CD8-positive, alpha-beta memory T cell (primary cell): ENCODE measurements around the gene GBE1. TPM values are rescaled to one million over a fixed set of nuclear protein-coding genes. Genes with fewer than 3 reads are reported as not detected.

Source experiments
- CTCF ChIA-PET: fragments of 350-600 bp; sonication (Branson Sonifier 250); formaldehyde crosslinking; loops from one replicate; lab custom pipeline; 2021; ENCODE audit warnings: antibody characterized with exemption; lab: Charles Lee
- POLR2A ChIA-PET: fragments of 350-600 bp; sonication (Branson Sonifier 250); formaldehyde crosslinking; loops from one replicate; lab custom pipeline; 2021; ENCODE audit warnings: antibody characterized with exemption; lab: Charles Lee
- DNase-seq, 5 donors: peaks; one replicate each; pipeline versions ENCODE4 v3.0.0 to v3.0.0-alpha.2; 2020 to 2022; ENCODE audit warnings: mixed read lengths in 1 of 5
- H3K27ac ChIP-seq: one replicate; pipeline ENCODE4 v1.7.0; 2013; ENCODE audit warnings: low read depth, mild to moderate bottlenecking, low read length, moderate library complexity
- H3K27me3 ChIP-seq: 2 replicates; pipeline ENCODE4 v1.7.0; 2013; ENCODE audit warnings: low read length, mild to moderate bottlenecking; ENCODE audit not compliant: insufficient read depth, poor library complexity, severe bottlenecking
- H3K36me3 ChIP-seq: 2 replicates; pipeline ENCODE4 v1.7.0; 2013; ENCODE audit warnings: mild to moderate bottlenecking, low read length, moderate library complexity; ENCODE audit not compliant: insufficient read depth
- H3K4me1 ChIP-seq: 2 replicates; pipeline ENCODE4 v1.7.0; 2013; ENCODE audit warnings: mild to moderate bottlenecking, low read length, moderate library complexity; ENCODE audit not compliant: insufficient read depth
- H3K4me3 ChIP-seq: 2 replicates; pipeline ENCODE4 v1.7.0; 2013; ENCODE audit warnings: mild to moderate bottlenecking, low read length
- H3K9me3 ChIP-seq: 2 replicates; pipeline ENCODE4 v1.7.0; 2013; ENCODE audit warnings: mild to moderate bottlenecking, low read length
- H3K27ac Mint-ChIP-seq, 8 donors: one replicate each; pipeline ENCODE4 v1.8.0; 2020 to 2021; ENCODE audit warnings: mixed read lengths in 8 of 8, mild to moderate bottlenecking in 6 of 8, inconsistent platforms in 3 of 8, moderate library complexity in 3 of 8
- H3K27me3 Mint-ChIP-seq, 2 donors: one replicate each; pipeline ENCODE4 v1.8.0; 2020 to 2021; ENCODE audit warnings: mixed read lengths in 2 of 2, mild to moderate bottlenecking in 1 of 2, moderate library complexity in 1 of 2
- H3K36me3 Mint-ChIP-seq, 3 donors: one replicate each; pipeline ENCODE4 v1.8.0; 2020 to 2021; ENCODE audit warnings: mixed read lengths in 3 of 3, inconsistent platforms in 1 of 3, mild to moderate bottlenecking in 1 of 3
- H3K4me1 Mint-ChIP-seq, 3 donors: one replicate each; pipeline ENCODE4 v1.8.0; 2020 to 2021; ENCODE audit warnings: mixed read lengths in 3 of 3, inconsistent platforms in 1 of 3, mild to moderate bottlenecking in 1 of 3
- H3K4me3 Mint-ChIP-seq, 7 donors: one replicate each; pipeline ENCODE4 v1.8.0; 2020 to 2021; ENCODE audit warnings: mixed read lengths in 7 of 7, mild to moderate bottlenecking in 6 of 7, moderate library complexity in 4 of 7, inconsistent platforms in 2 of 7
- H3K9me3 Mint-ChIP-seq, 5 donors: one replicate each; pipeline ENCODE4 v1.8.0; 2020 to 2022; ENCODE audit warnings: mixed read lengths in 5 of 5, mild to moderate bottlenecking in 3 of 5, moderate library complexity in 2 of 5, inconsistent platforms in 1 of 5
- polyA plus RNA-seq: library from polyadenylated mRNA; unstranded; fragments of 300-500 nt; fragmentation: Illumina TruSeq; gene quantifications from one replicate; pipeline ENCODE4 v1.2.3, GENCODE V29; 2021
- total RNA-seq, 2 experiments: library from RNA; stranded (reverse); gene quantifications; one replicate each; pipeline ENCODE4 v1.2.3, GENCODE V29; 2021

GBE1 gene
- total and polyA plus RNA-seq, 3 experiments from 2014 or later, result 12.6 to 22.9 (median 22.5) TPM

DNA sequence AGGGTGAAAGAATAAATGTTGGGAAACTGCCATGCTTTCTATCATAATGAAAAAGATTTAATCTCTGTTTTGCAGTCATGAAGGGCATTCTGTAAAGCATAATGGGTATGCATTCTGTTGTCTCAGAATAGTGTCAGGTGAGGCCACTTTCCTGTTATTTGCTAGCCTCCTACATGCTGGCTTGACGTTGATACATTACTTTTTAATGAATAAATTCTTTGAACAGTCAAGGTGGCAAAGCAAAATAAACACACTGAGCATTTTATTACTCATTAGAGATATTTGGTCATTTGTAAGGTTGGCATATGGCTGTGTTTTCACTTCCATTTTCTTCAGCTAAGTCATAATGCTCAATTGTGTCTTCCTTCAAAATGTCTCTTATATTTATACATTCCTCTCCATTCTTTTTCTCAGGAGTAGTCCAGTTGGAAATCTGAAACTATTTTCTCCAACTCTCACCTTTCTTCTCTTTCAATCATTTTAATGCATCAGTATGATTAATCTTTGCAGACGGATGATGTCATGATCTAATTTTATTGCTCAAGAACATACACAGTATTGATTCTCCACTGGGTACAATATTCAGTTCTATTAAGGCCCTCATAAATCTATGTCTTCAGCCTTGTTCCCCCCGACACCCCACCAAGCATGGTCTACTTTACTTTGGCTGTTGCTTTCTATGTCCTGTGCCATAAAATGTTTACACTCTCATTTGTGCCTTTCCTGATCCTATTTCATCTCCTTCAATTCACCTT, 290.7 kb downstream of the GBE1 start:
- no peaks in the 10 kb centered on the region for H3K27me3 Mint-ChIP-seq
- Histone ChIP-seq H3K36me3 (no peaks in the 10 kb centered on the region), H3K4me3 (no peak overlapping the region), H3K4me1 (no peaks in the 10 kb centered on the region), H3K27ac (no peak overlapping the region), H3K27me3 (no peaks in the 10 kb centered on the region), H3K9me3 (no peaks in the 10 kb centered on the region)
- no peaks in the 10 kb centered on the region for H3K4me1 Mint-ChIP-seq
- H3K36me3 Mint-ChIP-seq, result no peaks in the 10 kb centered on the region
- H3K4me3 Mint-ChIP-seq, result no peak overlapping the region
- POLR2A ChIA-PET, result no interaction called here
- CTCF ChIA-PET, result no interaction called here
- H3K9me3 Mint-ChIP-seq, result peaks cover 0 to 1% (median 0%) of the 10 kb centered on the region in 5 donors
- DNase-seq, result no peak
- no peak overlapping the region for H3K27ac Mint-ChIP-seq

DNA sequence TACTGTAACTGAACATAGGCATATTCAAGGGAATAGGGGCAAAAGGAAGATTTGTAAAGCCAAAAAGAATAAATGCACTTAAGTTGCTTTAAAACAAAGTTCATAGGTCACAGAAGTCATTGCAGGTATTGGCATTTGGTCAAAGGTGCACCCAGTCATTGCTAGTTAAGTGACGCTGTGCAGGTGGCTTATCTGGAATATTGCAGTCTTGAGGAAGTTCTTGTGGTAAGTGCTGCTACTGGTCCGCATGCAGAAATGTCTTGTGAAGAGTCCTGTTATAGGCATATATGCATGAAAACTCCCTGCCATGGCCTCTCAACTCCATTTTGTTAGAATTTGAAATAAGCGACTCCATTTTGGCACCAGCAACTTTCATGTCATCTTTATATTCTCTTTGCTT, 293.1 kb downstream of the GBE1 start:
- no peak overlapping the region for H3K27ac ChIP-seq
- no peak overlapping the region for H3K27ac Mint-ChIP-seq
- H3K27me3 ChIP-seq, result no peaks in the 10 kb centered on the region
- no peak for DNase-seq
- no peak overlapping the region for H3K4me3 Mint-ChIP-seq
- no peaks in the 10 kb centered on the region for H3K4me1 ChIP-seq
- H3K27me3 Mint-ChIP-seq, result no peaks in the 10 kb centered on the region
- CTCF ChIA-PET, result interaction anchor here (1.1 kb wide), 1 partner anchor 23 kb away, joined by 3 read pairs; no protein-coding TSS in a partner anchor
- H3K36me3 Mint-ChIP-seq, result no peaks in the 10 kb centered on the region
- POLR2A ChIA-PET, result no interaction called here
- no peaks in the 10 kb centered on the region for H3K4me1 Mint-ChIP-seq
- no peaks in the 10 kb centered on the region for H3K9me3 ChIP-seq
- H3K9me3 Mint-ChIP-seq, result no peaks in the 10 kb centered on the region
- H3K36me3 ChIP-seq, result no peaks in the 10 kb centered on the region
- H3K4me3 ChIP-seq, result no peak overlapping the region

DNA sequence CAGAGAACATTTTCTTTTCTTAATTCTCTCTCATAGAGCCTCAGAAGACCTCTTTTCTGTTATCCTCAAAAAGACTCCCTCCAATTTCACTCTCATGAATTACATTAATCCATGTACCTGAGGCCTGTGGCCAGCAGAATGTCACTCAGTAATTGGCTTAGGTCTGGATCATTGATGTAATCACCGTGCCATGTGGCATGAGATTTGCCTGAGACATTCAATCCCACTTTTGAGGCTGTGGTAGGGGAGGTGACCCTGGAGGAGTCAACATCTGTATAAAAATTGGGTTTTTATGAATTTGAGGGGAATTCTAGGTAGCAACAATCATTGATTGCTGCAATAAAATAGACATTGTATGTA, 295.3 kb downstream of the GBE1 start:
- CTCF ChIA-PET, result no interaction called here
- Histone ChIP-seq H3K27me3 (no peaks in the 10 kb centered on the region), H3K9me3 (no peaks in the 10 kb centered on the region), H3K36me3 (no peaks in the 10 kb centered on the region), H3K27ac (no peak overlapping the region), H3K4me1 (no peaks in the 10 kb centered on the region), H3K4me3 (no peak overlapping the region)
- POLR2A ChIA-PET, result no interaction called here
- H3K27ac Mint-ChIP-seq, result no peak overlapping the region
- DNase-seq, result no peak
- no peaks in the 10 kb centered on the region for H3K27me3 Mint-ChIP-seq
- no peaks in the 10 kb centered on the region for H3K36me3 Mint-ChIP-seq
- H3K4me1 Mint-ChIP-seq, result no peaks in the 10 kb centered on the region
- peaks cover 0 to 1% (median 0%) of the 10 kb centered on the region in 5 donors for H3K9me3 Mint-ChIP-seq
- H3K4me3 Mint-ChIP-seq, result no peak overlapping the region

DNA sequence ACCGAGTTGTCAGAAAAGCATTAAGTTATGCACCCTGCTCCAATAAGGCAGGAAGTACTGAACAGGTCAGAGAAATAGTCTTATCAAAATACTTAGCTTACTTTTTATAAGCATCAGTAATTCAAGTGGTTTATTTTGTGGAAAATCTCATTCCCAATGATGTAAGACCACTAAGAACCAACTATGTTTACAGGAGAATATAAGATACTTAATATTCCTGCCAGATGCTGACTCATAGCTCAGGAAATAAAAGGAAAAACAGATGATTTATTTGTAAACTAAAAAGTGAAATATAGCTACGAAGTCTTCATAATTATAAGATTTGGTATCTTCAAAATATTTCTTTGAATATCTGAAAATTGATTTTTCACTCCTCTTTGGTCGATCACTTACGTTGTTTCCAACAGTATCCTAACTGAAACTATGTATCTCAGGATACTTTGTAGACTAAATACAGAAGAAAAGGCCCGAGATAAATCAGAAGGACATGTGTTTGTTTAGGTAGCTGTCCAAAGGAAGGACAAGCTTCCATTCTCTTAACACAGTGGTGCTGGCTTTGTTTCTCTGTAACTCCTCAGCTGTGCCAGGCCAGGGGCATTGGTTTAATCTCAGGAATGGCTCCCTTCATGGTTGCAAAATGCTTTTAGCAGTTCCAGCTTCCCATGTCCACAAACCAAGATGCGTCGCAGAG, 295.8 kb downstream of the GBE1 start:
- no peak overlapping the region for H3K27ac Mint-ChIP-seq
- no peak overlapping the region for H3K4me3 Mint-ChIP-seq
- no peaks in the 10 kb centered on the region for H3K4me1 Mint-ChIP-seq
- Histone ChIP-seq H3K9me3 (no peaks in the 10 kb centered on the region), H3K27me3 (no peaks in the 10 kb centered on the region), H3K4me3 (no peak overlapping the region), H3K27ac (no peak overlapping the region), H3K36me3 (no peaks in the 10 kb centered on the region), H3K4me1 (no peaks in the 10 kb centered on the region)
- no peak for DNase-seq
- ChIA-PET CTCF (no interaction called here), POLR2A (no interaction called here)
- no peaks in the 10 kb centered on the region for H3K36me3 Mint-ChIP-seq
- H3K9me3 Mint-ChIP-seq, result peaks cover 0 to 1% (median 0%) of the 10 kb centered on the region in 5 donors
- no peaks in the 10 kb centered on the region for H3K27me3 Mint-ChIP-seq

DNA sequence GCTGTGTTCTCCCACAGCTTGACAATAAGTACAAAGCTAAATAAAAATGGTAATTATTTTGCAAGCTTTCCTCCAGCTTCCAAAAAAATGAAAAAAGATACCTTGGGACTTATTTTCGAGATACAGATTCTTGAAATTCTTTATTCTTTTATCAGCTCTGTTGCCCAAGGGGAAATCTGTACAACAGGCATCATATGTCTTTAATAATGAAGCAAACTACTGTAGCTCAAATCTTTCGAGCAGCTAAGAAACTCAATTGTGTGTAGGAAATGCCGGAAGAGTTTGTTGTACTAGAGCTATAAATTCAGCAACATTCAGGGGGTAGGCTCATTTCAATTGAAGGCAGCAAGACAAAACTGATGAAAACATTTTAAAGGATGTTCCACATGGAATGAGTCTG, 297.7 kb downstream of the GBE1 start:
- H3K4me1 Mint-ChIP-seq, result no peaks in the 10 kb centered on the region
- Histone ChIP-seq H3K27me3 (no peaks in the 10 kb centered on the region), H3K36me3 (no peaks in the 10 kb centered on the region), H3K27ac (no peak overlapping the region), H3K4me3 (no peak overlapping the region), H3K4me1 (no peaks in the 10 kb centered on the region), H3K9me3 (no peaks in the 10 kb centered on the region)
- H3K4me3 Mint-ChIP-seq, result no peak overlapping the region
- ChIA-PET CTCF (no interaction called here), POLR2A (no interaction called here)
- H3K9me3 Mint-ChIP-seq, result peaks cover 0 to 1% (median 0%) of the 10 kb centered on the region in 5 donors
- DNase-seq, result no peak
- H3K27ac Mint-ChIP-seq, result no peak overlapping the region
- no peaks in the 10 kb centered on the region for H3K27me3 Mint-ChIP-seq
- H3K36me3 Mint-ChIP-seq, result no peaks in the 10 kb centered on the region

DNA sequence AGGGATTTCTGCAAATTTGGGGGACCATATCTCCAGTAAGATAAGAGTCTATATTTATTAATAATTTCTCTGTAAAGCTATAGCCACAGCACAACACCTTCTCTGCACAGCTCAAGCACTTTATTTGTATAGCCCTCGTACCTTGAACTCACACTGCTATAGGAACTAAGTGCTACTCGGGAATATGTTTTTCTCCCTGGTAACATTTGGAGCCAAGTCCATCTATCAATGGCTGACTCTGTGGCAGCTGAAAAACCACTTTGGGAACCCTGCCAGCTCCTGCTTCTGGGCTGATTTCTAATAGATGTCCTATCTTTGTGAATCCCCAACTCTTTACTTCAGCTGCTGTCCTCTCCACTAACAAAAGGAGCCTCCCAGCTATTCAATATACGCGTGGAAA, 298.5 kb downstream of the GBE1 start:
- H3K27ac Mint-ChIP-seq, result no peak overlapping the region
- no peaks in the 10 kb centered on the region for H3K4me1 ChIP-seq
- no peaks in the 10 kb centered on the region for H3K4me1 Mint-ChIP-seq
- no peak overlapping the region for H3K4me3 ChIP-seq
- ChIA-PET POLR2A (no interaction called here), CTCF (no interaction called here)
- H3K4me3 Mint-ChIP-seq, result no peak overlapping the region
- no peaks in the 10 kb centered on the region for H3K27me3 ChIP-seq
- no peaks in the 10 kb centered on the region for H3K9me3 ChIP-seq
- H3K27me3 Mint-ChIP-seq, result no peaks in the 10 kb centered on the region
- no peak overlapping the region for H3K27ac ChIP-seq
- DNase-seq, result no peak
- H3K9me3 Mint-ChIP-seq, result peaks cover 0 to 1% (median 0%) of the 10 kb centered on the region in 5 donors
- H3K36me3 ChIP-seq, result no peaks in the 10 kb centered on the region
- H3K36me3 Mint-ChIP-seq, result no peaks in the 10 kb centered on the region

DNA sequence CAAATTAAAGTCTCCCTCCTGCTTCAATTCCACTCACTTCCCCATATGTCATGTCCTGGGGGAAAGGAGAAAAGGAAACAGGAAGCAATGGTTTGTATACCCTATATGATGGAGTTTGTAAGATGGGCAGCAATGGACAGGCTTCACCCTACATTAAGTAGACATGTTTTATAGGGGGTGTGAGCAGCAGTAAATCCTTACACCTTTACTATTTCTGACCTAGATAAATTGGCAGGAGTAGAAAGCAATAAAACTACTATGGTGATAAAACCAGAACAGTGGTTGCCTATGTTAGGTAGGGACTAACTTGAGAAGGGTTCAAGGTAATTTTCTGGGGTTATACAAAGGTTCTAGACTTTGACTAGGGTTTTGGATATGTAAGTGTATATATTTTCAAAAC, 301.7 kb downstream of the GBE1 start:
- Histone ChIP-seq H3K9me3 (no peaks in the 10 kb centered on the region), H3K27me3 (no peaks in the 10 kb centered on the region), H3K4me1 (no peaks in the 10 kb centered on the region), H3K27ac (no peak overlapping the region), H3K36me3 (no peaks in the 10 kb centered on the region), H3K4me3 (no peak overlapping the region)
- no peak overlapping the region for H3K27ac Mint-ChIP-seq
- no peaks in the 10 kb centered on the region for H3K27me3 Mint-ChIP-seq
- H3K36me3 Mint-ChIP-seq, result no peaks in the 10 kb centered on the region
- CTCF ChIA-PET, result interaction anchor here (1.0 kb wide), 1 partner anchor 12 kb away, joined by 3 read pairs; no protein-coding TSS in a partner anchor
- DNase-seq, result no peak
- no peaks in the 10 kb centered on the region for H3K4me1 Mint-ChIP-seq
- peaks cover 0 to 1% (median 0%) of the 10 kb centered on the region in 5 donors for H3K9me3 Mint-ChIP-seq
- H3K4me3 Mint-ChIP-seq, result no peak overlapping the region
- POLR2A ChIA-PET, result no interaction called here

DNA sequence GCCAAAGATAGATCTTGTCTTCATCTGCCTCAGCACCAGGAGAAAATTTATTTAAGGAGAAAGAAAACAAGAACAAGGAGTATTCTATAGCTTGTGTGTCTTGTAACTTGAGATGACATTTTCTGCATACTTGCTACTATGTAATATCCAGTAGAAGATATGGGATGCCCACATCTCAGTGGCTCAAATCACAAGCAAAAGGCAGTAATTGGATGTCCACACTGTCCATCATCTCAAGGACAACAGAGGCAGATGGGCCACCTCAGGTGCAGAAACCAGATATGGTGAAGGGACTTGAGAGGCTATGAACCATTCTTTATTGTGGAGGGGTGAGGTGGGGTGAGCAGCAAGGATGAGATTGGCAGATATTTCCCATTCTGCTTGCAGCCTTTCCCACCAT, 309.0 kb downstream of the GBE1 start:
- Histone ChIP-seq H3K4me1 (no peaks in the 10 kb centered on the region), H3K27me3 (no peaks in the 10 kb centered on the region), H3K9me3 (no peaks in the 10 kb centered on the region), H3K4me3 (no peak overlapping the region), H3K27ac (no peak overlapping the region), H3K36me3 (no peaks in the 10 kb centered on the region)
- Mint-ChIP-seq H3K27me3 (no peaks in the 10 kb centered on the region), H3K4me1 (no peaks in the 10 kb centered on the region), H3K9me3 (peaks cover 0 to 4% (median 0%) of the 10 kb centered on the region in 5 donors), H3K27ac (no peak overlapping the region), H3K4me3 (no peak overlapping the region), H3K36me3 (no peaks in the 10 kb centered on the region)
- ChIA-PET CTCF (no interaction called here), POLR2A (no interaction called here)
- no peak for DNase-seq
